ENCODE measurements around the gene POTEM.
"Not testable (repeated sequence)": the region's sequence is repeated elsewhere in the genome, so short reads cannot be mapped to it uniquely, and the experiment has no call there.

Gene POTEM

DNA sequence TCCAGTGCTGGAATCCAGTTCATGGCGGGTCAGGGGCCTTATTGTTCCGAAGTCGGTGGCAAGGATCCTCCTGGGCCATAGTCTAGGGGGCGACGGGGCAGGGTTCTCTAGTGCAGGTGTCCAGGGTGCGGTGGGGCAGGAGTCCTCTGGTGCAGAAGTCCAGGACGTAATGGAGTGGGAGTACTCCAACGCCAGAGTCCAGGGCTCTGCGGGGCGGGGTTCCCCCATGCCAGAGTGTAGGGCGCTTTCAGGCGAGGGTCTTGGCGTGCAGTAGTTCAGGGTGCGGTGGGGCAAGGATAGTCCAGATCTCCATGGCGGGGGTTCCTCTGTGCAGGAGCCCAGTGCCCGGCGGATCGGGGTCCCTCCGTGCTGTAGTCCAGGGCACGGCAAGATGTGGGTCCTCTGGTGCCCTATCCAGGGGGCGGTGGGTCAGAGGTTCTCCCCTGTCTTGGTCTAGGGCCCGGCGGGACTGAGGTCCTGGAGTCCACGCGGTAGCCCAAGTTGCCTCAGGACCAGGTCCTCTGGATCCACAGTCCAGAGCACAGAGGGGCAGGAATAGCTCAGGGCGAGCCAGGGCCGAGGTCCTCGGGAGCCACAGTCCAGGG is 70.9 kb downstream of the POTEM start:
- DNase-seq = not testable (repeated sequence)

DNA sequence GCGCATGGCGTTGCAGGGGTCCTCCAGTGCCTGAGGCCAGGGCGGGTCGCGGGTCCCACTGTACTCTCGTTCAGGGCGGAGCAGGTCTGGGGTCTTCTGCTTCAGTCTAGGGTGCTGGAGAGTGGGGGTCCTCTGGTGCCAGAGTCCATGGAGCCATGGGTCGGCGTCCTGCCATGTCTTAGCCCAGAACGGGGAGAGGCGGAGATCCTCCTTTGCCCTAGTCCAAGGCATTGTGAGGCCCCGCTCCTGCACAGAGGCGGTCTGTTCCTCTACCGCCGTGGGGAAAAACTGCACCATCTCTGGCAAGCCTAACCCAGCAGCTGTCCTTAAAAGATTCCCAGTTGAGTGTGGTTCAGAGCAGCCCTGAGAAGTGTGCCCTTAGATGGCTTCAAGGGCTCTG is 71.6 kb downstream of the POTEM start:
- DNase-seq = not testable (repeated sequence)

- DNase-seq = not testable (repeated sequence)
Observed at GRCh38 chr14:19043384-19043783, 76.2 kb downstream of the POTEM start.
